RCC 7860 (cell line): Measurements from ENCODE around the gene C15orf39.
A peak's percentile ranks its signal among the peaks of the same experiment; 100 is the strongest.

Experiments
- DNase-seq: peaks from one replicate; pipeline ENCODE4 v3.0.0-alpha.2; 2015; ENCODE audit warnings: low spot score
- FAIRE-seq: peaks from 2 replicates; lab custom pipeline; 2012; peaks lifted over from hg19 to GRCh38; lab: Jason Lieb, UNC

Gene C15orf39

DNA sequence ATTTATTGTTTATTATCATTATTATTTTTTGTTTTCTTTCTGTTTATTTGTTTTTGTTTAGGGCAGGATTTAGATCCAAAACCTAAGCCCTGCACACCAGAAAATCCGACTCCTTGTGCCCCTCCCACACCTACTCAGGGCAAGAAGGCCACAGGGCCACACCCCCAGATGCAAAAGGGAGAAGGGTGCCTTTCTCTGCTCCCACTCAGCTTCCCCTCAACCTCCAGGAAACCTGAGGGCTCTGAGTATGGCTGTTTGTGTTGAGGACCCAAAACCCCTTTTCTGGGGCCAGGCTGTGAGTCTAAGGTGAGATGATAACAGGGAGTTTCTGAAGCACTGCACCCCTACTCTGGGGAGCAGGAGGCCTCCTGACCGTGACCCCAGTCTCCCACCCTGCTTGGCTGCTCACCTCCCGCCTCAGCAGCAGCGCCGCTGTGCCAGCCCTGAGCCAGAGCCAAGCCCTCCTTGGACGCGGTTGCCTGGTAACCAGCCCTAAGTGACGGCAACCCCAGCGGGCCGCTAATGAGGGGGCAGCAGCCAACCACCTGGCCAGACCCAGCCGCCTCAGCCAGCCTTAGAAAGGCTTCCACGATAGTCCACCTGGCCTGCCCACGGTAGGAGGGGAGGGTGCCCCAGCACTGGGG lies 6.4 kb upstream of the C15orf39 start:
- FAIRE-seq: no peak
- no peak for DNase-seq

DNA sequence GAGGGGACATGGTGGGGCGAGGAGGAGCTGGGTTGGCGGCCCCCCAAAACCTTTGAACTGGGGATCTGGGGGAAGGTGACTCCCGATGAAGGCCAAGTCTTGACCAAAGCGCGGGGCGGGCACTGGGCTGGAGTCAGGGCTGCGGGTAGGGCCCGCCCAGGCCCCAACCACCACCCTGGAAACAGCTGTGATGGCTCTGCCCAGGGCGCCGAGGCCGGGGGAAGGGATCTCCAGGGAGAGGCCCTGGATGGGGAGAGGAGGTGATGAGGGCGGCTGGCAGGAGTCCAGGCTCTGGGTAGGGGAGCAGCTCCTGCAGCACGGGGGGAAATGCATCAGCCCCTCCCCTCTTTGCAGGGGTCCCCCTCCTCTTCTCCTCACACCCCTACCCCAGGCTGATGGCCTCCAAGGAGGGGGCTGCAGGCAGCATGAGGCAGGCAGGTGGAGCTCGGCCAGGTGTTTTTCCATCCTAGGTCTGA lies 5.9 kb upstream of the C15orf39 start:
- FAIRE-seq: no peak
- no peak for DNase-seq

DNA sequence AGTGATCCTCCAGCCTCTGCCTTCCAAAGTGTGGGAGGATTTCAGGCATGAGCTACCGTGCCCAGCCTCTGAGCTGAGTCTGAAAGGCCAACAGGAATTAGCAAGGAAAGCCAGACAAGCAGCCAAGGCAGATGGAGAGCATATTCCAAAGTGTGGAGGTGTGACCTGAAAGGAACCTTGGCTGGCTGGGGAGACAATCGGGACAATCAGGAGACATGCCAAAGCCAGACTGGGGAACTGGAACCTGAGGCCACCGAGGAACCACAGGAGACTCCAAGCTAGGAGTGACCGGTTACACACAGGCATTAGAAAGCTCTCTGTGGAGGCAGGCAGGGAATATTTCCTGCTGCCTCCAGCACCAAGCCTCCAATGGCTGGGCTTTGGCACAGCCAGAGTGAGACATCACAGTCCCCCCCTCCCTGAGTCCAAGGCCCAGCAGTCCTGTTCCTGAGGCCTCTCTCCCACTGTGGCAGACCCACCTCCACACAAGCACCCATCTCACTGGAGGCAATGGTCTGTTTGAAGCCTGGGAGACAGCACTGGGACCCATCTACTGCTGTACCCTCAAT lies 4.5 kb upstream of the C15orf39 start:
- DNase-seq (no peak), FAIRE-seq (no peak)

DNA sequence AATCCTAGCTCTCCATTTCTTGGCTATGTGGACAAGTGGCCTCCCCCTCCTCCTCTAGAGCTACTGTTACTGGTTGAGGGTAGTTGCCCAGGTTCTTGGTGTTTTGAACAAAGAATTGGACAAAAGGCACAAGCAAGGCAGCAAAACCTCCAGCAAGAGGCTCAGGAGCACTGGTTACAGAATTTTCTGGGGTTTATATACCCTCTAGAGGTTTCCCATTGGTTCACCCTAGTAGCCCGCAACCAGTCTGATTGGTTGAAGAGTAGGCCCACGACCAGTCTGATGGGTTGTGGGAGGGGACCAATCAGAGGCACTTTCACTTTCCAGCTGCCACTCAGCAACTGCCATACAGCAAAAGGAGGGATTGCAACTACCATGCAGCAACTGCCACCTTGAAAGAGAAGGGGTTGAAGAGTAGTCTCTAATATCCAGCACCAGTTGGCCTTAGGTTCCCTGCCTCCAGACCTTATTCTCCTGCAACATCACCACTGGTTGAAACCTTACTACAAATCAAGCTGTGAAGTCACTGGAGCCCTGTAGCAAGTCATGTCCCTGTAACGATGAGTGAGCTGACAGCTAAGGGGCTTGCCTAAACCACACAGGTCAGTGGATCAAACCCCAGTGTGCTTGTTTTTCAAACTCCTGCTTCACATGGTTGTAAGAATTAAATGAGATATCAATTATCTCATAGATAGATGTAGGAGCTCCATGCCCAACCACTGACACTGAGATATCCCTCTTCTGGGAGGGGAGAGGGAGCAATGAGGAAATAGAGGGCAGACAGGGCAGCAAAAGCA lies 2.9 kb upstream of the C15orf39 start:
- FAIRE-seq (no peak), DNase-seq (no peak)

DNA sequence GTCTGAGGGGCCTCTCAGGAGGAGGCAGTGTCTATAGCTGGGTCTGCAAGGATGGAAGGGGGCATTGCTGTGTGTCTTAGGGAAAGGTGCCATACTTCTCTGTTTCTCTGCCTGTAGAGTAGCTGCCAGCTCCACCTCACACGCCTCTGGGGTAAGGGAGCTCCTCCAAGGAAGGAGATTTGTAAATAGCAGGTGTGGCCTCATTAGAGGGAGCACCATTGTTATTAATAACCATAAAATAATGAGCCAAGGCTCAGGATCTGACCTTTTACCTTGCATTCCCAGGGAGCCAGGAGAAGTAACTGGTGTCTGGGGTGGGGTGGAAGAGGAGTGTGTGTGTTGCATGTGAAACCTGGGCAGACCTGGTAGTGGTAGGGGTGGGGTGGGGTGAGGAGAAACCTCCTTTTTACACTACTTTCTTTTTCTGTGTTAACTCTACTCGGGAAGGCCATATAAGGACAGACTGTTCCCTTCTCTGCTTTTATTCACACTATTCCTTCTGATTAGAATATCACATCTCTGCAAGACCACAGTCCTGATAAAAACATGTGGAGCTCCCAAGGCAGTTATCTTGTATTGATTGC lies 2.2 kb upstream of the C15orf39 start:
- DNase-seq (no peak), FAIRE-seq (no peak)

DNA sequence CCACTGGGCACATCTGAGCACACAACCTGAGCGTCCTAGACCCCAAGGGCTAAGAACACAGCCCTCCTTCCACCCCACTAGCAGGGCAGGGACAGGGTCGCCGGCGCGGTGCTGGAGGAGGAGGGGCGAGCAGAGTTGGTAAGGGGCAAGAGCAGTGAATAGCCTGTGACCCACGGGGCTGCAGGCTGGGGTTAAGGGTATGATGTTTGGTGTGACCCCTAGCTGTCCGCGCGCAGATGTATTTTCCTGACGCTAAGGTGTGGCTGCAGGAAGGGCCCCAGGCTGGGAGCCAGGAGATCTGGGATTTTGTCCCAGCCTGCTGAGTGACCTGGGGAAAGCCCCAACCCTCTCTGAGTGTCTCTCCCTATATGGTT lies 1.3 kb upstream of the C15orf39 start:
- no peak for FAIRE-seq
- no peak for DNase-seq

DNA sequence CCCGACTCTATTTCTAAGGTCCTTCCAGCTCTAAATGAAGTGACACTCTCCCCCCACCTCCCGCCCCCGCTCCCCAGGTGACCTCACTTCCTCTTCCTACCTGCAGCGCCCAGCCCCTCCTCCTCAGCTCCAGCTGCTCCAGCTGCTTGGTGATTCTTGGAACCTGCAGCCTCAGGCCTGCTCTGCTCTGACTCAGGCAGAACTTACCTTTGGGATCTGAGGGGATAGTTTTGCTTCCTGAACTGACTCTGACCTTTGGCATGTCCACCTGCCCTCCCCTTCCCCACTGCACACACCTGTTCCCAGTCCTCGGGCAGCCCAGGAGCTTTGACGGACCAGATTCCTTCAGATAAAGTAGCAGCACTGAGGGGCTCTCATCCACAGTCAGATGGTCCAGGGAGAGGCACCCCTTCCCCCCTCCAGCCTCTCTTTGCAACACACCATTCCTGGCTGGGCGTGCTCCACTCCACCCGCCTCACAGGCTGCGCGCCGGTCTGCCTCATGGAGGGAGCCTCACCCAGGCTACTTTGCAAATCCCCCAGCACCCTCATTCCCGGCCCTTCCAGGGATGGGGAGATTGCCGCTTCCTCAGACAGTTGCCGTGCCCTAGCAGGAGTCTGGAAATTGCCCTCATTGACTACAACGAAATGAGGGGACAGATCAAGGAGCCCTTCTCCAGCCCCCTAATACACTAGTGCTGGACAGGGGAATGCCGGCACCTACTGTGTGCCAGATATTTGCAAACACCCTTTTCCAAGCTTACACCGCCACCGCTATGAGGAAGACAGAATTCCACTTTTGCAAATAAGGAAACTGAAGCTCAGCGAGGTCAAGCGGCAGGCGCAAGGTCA lies 692 bp upstream of the C15orf39 start:
- no peak for FAIRE-seq
- no peak for DNase-seq

DNA sequence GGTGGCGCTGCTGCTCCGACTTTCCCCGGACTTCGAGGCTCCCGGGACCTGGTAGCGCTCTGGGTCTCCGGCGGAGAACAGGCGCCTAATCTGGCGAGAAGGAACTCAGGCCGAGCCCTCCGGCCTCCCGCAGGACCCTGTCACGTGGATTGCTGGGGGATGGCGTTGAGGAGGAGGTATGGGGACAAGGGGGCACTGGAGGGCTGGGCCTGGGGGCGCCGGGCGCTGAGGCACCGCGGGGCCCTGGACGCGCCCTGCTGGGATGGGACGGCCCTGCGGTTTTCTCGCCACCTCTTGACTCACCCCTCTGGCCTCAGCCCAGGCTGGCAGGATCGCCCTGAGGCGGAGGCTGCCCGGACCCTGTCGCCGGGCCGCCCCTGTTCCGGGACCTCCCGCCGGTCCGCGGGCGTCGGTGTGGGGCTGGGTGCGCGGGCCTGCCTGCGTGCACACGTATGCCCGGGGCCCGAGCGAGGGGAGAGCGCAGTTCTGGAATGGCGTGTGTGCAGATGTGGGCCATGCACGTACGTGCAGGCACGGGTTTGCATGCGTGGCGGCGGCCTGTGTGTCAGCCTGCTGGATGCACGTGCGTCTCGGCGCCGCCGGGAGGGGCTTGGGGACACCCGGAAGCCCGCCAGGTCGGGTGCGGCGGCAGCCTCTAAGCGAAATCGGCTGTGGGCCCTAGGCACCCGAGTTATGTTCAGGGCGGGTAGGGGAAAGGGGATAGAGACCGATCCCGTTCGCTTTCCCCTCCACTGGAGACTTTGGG lies 752 bp downstream of the C15orf39 start:
- FAIRE-seq (no peak), DNase-seq (peak; percentile 69)

DNA sequence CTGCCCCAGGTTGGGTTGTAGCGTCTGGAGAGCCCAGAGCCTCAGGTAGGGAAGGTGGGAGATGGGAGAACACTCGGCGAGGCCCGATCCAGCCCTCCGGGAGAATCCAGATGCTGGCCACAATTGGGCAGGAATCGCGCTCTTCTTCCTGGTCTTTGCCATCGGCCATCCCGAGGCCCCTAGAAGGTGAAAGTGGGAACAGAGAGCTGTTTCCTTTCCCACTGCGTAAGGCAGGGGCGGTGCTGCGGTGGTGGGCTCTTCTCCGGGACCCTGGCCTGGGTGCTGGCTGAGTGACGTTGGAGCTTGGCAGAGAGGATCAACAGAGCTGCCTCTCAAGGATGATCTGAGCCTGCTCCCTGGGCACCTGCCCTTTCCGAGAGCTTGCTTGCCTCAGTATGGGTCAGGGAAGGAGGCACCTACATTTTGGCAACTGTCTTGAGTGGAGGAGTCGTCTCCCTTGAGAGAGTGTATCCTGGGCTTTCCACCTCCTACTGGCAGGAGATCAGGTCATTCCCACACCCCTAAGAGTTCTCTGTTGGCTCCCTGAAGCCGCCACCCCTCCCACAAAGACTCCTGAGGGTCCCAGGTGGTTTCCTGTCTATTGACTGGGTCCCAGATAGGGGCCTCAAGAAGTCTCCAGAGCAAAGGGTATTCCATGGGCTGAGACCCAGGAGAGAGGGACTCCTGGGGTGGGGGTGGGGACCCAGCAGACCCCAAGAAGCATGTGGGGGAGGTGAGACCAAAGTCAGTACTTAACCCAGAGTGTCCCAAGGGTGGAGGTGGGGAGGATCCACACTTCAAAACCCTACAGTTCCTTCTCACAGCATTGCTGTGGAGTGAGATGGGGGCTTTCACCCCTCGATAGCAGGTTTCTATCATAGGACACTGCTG lies 1.6 kb downstream of the C15orf39 start:
- no peak for FAIRE-seq

DNA sequence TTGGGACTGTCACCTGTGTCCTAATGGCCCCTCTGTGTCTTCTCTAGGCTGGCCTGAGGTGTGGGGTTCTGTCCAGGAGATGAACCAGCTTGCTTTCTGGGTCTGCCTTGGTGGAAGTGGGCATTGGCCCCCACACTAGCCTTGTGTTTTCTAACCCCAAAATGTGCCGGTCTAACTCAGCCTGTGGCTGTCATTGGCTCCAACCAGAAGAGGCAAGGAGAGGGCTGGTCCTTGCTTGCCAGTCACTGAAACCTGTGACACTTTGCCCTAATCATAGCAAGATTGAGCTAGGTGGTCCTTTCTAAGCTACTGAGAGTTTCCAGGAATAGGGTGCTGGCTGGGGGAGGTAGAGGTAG lies 2.2 kb downstream of the C15orf39 start:
- DNase-seq: no peak
- no peak for FAIRE-seq

More for the DNA sequence above, 1.6 kb downstream of the C15orf39 start:
- no peak for DNase-seq

DNA sequence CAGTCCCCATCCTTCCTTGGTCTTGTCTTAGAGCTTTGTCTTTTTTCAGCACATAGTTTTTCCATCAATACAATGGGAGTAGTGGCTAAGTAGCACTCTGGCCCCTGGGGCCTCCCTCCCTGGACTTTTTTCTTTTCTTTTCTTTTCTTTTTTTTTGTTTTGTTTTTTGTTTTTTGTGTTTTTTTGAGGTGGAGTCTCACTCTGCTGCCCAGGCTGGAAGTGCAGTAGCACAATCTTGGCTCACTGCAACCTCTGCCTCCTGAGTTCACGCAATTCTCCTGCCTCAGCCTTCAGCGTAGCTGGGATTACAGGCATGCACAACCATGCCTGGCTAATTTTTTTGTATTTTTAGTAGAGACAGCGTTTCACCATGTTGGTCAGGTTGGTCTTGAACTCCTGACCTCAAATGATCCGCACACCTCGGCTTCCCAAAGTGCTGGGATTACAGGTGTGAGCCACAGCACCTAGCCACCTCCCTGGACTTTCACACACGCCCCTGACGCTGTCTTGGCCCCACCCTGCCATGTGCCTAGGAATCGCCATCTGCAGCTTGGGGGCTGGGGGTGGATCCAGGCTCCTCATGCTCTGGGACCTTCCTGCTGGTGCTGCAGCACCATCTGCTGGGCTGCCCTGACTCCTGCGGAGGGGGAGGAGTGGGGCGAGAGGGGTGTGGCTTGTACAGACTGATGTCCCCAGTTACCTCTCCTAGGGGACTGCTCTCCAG lies 2.8 kb downstream of the C15orf39 start:
- peak; percentile 79 for DNase-seq
- no peak for FAIRE-seq

DNA sequence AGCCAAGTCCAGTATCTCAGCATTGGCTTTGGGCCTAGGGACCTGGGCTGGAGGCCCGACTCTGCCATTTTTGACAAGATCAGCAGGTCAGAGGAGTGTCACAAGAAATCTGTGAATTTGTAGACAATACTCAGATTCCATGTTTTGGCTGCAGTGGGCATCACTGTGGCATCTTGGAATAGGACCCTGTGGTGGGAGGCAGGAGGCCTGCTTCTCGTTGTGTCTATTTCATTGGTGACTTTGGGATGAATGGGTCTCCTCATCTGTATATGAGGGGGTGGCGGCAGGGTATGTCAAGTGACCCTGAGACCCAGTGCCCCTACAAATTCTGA lies 3.3 kb downstream of the C15orf39 start:
- DNase-seq (no peak), FAIRE-seq (no peak)

DNA sequence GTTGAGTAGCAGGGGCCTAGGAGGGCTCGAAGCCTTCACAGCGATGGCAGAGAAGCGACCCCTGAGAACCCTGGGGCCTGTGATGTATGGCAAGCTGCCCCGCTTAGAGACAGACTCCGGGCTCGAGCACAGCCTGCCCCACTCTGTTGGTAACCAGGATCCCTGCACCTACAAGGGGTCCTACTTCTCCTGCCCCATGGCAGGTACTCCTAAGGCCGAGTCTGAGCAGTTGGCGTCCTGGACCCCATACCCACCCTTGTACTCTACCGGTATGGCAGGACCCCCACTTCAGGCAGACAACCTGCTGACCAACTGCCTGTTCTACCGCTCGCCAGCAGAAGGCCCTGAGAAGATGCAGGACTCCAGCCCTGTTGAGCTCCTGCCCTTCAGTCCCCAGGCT lies 4.3 kb downstream of the C15orf39 start:
- DNase-seq (no peak), FAIRE-seq (no peak)

DNA sequence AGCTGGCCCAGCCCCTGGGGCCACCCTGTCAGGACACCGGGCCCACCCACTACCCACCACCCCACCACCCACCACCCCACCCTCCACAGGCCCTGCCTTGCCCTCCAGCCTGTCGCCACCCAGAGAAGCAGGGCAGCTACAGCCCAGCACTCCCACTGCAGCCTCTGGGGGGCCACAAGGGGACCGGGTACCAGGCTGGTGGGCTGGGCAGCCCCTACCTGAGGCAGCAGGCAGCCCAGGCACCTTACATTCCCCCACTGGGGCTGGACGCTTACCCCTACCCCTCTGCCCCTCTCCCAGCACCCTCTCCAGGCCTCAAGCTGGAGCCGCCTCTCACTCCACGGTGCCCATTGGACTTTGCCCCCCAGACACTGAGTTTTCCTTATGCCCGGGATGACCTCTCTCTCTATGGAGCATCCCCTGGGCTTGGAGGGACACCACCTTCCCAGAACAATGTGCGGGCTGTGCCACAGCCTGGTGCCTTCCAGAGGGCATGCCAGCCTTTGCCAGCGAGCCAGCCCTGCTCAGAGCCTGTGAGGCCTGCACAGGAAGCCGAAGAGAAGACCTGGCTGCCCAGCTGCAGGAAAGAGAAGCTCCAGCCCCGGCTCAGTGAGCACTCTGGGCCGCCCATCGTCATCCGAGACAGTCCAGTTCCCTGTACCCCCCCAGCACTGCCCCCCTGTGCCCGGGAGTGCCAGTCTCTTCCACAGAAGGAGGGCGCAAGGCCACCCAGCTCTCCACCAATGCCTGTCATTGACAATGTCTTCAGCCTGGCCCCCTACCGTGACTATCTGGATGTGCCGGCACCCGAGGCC lies 5.3 kb downstream of the C15orf39 start:
- DNase-seq (no peak), FAIRE-seq (no peak)

DNA sequence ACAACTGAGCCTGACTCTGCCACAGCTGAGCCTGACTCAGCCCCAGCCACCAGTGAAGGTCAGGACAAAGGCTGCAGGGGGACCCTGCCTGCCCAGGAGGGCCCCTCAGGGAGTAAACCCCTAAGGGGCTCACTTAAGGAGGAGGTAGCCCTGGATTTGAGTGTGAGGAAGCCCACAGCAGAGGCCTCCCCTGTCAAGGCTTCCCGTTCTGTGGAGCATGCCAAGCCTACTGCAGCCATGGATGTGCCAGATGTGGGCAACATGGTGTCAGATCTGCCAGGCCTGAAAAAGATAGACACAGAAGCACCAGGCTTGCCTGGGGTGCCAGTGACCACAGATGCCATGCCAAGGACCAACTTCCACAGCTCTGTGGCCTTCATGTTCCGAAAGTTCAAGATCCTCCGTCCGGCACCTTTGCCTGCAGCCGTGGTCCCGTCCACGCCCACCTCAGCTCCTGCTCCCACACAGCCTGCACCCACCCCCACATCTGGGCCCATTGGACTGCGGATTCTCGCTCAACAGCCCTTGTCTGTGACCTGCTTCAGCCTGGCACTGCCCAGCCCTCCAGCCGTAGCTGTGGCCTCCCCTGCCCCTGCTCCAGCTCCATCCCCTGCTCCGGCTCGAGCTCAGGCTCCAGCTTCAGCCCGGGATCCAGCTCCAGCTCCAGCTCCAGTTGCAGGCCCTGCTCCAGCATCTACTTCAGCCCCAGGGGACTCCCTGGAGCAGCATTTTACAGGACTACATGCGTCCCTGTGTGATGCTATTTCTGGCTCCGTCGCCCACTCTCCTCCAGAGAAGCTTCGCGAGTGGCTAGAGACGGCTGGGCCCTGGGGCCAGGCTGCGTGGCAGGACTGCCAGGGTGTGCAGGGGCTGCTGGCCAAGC lies 6.2 kb downstream of the C15orf39 start:
- no peak for FAIRE-seq
- no peak for DNase-seq

DNA sequence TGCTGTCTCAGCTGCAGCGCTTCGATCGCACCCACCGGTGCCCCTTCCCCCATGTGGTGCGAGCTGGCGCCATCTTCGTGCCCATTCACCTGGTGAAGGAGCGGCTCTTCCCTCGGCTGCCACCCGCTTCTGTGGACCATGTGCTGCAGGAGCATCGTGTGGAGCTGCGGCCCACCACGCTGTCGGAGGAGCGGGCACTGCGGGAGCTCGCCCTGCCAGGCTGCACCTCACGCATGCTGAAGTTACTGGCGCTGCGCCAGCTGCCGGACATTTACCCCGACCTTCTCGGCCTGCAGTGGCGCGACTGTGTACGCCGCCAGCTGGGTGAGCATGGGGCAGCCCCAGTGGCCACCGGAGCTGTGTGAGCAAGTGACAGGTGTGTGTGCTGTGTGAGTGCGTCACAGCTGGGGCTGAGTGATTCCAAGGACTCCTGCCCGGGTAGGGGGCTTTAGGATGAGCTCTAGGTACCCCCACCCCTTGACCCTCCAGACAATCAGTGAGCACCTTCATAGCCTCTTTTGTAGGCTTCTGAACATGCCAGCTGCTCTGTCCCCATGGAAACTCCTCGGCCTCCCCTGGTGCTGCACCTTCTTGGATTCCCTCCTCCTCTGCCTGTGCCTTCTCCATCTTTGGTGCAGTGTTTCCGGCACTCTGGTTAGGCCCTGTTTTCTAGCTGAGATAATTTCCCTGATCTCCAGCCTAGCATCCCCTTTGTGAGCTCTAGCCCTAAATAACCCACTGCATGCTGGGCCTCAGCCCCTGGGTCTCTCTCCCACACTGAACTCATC lies 7.0 kb downstream of the C15orf39 start:
- DNase-seq: no peak
- no peak for FAIRE-seq
